CD4-positive, alpha-beta T cell treated with Interleukin-10 for 1 hour (primary cell): ENCODE measurements around the gene TBC1D12.
A peak's percentile ranks its signal among the peaks of the same experiment; 100 is the strongest.
"Not testable (repeated sequence)": the region's sequence is repeated elsewhere in the genome, so short reads cannot be mapped to it uniquely, and the experiment has no call there.

Experiments
- DNase-seq: peaks from one replicate; pipeline ENCODE4 v3.0.0-alpha.2; 2020

Gene TBC1D12

DNA sequence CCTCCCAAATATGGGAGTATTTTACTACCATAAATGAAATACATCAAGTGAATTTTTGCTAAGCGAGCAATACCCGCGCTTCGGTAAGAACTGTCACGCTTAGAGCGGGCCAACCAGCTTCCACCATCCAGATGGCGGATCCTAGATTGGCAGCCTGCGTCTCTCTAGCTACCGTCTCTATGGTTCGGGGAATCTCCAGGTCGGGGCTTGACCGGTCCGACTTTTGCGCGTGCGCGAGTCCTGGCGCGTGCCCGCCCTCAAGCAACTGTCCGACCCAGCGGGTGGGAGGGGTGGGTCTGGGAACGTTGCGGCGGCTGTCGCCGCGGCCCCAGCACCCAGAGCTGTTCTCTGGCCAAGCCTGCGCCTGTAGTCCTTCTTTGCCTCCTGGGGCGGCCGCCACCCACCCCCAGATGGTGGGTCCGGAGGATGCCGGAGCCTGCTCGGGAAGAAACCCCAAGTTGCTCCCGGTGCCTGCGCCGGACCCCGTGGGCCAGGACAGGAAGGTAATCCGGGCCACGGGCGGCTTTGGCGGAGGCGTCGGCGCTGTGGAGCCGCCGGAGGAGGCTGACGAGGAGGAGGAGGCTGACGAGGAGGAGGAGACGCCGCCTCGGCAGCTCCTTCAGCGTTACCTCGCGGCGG is at the start of gene TBC1D12:
TSS of gene TBC1D12 (plus strand) at position 338 of the 639 bp plus-strand sequence. CDS start at position 411, 73 bp downstream.
- DNase-seq = peak; percentile 47

DNA sequence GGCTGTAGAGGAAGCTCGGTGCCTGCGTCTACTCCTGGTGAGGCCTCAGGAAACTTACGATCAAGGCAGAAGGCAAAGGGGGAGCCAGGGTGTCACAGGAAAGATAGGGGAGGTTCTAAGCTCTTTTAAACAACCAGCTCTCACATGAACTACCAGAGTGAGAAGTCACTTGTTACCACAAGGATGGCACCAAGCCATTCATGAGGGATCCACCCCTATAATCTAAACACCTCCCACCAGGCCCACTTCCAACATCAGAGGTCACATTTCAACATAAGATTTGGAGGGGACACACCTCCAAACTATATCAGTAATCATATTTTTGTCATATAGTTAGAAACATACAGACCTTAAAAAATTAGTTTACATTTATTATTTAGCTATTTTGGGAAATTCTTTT is 49.0 kb upstream of the TBC1D12 start:
- DNase-seq = no peak

DNA sequence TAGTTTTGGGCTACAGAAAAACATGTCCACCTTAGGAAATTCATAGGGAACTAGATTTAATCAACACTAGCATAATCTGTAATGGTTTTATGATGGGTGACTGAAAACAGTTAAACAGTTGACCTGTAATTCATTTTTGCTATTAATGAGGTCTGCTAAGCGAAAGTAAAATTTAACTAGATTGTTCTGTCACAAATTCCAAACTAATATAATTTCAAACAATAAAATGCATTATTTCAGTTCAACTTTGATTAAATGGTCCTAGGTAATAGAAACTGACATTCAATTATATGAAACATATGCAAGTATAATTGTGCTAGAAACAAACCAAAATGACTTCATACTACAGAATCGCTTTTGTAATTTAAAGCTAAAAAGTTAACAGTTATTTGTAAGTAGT is 46.5 kb upstream of the TBC1D12 start:
- DNase-seq = no peak

DNA sequence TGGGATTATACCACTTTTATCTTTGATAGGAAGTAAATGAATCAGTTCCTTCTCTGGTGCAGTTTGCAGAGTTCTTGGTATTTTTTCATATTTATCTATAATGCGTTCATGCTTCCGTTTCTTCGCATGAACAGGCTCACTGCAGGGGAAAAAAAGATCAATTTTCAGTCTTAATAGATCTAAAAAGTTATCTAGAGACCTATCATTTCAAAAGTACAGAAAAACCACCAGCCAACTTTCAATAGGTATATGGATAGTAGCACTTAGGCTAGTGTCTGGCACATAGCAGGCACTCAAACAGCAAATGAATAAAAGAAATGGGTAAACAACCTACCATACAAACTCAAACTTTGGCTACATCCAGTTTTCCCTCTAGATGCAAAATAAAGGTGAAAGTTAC is 45.1 kb upstream of the TBC1D12 start:
- no peak for DNase-seq

DNA sequence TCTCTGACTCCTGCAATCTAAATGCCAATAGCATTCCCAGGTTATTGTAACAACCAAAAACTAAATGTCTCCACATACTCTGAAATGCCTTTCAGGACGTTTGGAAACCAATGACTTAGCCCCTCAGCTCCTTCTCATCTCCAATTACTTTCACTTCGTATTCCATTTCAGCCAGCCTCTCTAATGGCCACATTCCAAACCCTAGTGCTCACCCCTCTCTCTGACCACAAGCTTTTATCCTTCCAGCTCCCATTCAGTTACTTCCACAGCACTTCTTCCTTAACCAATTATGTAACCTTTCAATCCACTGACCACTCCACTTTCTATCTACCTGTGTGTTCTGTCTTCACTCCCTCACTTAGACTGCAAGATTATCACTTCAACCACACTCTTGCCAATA is 43.9 kb upstream of the TBC1D12 start:
- no peak for DNase-seq

DNA sequence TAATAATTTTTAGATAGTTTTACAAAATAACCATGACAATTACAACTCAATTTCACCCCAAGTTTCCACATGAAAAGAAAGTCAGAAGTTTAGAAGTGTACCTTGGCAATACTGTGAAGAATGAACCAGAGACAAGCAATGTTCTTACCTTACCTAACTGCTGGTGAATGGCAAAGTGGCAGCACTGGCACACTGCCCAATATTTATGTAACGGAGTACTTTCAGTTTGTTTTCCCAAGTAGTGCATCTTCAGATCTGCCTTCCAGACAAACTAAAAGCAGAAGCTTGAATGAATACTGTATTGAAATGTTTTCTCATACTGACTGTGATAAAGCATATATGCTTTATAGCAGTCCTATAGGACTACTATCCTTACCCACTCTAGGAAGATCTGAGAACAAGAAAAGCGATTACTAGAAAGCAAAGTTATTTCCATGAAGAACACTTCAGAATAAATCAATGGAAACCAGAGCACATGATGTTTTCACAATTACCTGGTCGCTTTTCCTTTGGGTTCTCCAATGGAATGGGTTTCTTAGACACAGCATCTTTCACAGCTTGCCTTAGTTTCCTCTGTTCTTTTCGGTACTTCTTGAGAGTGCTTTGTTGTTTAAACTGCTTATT is 41.1 kb upstream of the TBC1D12 start:
- DNase-seq = peak; percentile 43

DNA sequence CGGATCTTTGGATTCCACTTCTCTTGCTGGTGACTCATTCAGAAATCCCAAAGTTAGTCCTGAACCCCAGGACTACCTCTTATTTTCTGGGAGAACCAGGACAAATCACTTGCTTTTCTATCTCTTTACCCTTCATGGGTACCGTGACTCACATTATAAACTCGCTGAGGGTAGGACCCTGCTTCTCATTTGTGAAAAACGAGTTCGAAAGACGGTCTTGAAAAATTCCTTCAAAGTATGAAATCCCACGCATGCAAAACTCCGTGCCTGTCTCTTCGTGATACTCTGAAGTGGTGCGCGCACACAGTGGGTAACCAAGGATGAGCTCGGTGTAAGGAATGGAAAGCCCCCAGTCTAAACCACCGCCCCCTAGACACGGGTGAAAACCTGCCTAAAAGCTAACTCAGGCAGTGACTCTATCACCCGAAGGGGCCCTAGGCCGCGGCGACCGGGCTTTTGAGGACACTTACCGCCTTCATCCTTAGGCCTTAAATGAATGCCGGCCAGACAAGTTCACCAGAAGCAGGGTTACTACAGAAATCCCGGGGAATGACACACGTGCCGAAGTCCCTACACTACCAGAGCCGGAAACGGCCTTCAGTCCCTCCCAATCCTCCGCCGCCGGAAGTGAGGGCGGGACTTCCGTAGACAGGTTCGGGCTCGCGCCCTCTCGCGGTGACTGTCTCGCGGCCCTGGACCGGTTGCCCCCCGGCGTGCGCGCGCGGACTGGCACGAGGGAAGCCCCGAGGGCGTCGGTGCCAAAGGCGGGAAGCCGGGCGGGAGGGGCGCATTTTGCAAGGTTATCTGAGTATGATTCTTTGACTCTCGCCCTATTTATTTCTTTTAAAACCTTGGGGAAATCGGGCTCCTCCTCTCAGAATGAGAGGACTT is 39.7 kb upstream of the TBC1D12 start, which contains the start of gene NOC3L:
TSS of gene NOC3L (minus strand) at position 580 of the 891 bp plus-strand sequence. CDS start at position 479, 101 bp downstream.
- peak; percentile 93 for DNase-seq

DNA sequence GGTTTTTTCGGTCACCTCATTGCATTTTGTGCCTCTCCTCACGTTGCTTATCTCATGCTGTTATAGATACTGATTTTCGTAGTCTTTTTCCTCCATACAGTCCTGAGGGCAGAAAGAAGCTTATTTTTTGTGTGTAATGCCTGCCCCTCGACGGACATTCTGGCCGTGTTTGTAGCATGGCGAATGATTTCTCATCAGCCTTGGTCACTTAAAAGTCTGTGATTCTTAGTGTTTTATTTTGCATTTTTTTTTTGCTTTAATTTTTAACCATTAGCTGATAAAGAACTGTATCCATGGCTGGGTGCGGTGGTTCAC is 39.1 kb upstream of the TBC1D12 start:
- no peak for DNase-seq

DNA sequence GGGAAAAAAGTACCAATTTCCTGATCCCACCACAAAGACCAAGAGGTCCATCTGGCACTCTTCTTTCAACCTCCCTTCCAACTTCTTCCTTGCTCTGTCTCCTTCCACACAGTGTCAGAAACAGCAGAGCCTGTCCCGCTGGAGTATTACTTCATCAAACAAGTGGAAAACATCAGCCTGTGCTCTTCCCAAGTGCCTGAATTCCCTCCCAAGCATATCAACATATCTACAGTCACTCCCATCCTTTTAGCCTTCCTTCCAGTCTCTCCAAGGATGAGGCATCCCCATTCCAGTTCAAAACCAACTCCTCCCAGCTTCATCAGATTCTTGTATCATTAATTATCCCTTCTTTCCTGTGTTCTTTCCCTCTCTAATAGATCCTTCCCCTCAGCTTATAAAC is 37.9 kb upstream of the TBC1D12 start:
- DNase-seq = no peak

DNA sequence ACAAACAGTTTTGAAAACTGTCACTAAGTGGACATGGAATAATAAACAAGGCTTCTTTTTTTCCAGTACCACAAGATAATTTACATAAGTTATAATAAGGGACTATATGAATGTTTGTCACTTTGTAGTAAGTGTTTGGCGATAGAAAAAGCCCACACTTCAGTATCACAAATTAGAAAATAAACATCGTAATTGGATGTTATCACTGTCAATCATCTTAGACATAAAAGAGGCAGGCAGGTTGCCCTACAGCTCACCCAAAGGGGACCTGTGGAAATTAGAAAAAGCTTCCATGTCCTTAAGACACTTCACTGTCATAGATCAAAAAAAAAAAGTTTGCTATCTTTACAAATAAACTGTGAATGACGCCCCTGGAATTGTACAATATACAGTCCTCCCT is 36.0 kb upstream of the TBC1D12 start:
- DNase-seq = no peak

DNA sequence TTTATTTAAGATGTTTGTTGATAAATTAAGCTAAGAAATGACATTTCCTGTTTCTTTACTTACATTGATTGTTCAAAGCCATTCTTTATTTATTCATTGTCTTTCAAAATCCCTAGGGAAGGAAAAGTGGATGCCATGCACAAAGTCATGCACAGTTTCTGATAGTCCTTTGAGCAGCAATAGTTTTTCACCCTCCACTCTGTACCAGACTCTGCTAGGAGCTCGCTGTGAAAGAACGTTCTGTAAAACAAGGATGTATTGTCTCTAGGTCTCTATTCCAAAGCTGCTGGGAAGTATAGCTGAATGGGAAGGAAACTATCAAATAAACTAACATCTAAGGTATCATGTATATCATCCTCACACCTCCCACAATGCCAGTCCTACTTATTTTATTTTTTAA is 31.8 kb upstream of the TBC1D12 start:
- no peak for DNase-seq

DNA sequence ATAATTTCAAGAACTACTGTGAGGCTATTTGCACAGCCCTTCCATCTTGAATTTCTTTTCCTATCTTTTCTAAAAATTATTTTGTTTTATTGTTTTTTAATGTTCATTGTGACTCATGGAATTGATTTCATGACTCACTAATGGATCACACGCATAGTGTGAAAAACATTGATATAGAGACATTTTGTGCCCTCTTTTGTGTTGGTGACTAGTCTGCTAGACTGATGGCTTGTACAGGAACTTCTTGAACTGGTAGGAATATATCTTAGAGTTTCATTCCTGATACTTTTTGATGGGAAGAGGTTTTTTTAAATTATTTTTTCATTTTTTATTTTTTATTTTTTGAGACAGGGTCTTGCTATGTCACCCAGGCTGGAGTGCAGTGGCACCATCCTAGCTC is 27.0 kb upstream of the TBC1D12 start:
- DNase-seq = no peak

DNA sequence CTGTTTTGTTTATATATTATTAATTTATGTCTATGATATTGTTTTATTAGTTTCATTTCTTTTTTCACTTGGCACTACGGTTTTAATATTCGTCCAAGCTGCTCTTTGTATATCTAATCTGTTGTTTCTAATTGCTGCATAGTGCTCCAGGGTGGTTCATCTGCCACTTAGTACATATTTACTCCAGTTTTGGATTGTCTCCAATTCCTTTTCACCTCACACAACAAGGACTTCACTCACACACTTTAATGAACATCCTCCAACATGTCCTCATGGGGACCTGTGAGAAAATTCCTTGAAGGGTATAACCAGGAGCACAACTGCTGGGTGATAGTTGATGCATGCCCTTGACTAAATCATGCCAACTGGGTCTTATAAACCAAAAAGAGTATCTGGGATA is 25.5 kb upstream of the TBC1D12 start:
- DNase-seq = no peak

DNA sequence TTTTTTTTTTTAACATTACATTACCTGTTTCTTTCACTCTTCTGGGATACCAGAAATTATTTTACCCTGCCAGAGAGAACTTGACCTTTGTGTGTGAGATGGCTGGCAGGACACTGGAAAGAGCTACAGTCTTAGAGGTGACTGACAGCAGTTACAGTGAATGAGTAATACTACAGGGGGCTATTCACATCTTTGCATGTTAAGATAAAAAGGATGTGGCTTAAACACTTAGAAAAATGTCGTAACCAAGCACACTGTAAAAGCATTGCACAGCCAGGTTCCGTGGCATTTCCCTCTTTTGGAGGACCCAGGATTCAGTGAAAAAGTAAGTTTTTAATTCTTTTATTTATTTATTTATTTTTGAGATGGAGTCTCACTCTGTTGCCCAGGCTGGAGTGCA is 18.8 kb upstream of the TBC1D12 start:
- no peak for DNase-seq

DNA sequence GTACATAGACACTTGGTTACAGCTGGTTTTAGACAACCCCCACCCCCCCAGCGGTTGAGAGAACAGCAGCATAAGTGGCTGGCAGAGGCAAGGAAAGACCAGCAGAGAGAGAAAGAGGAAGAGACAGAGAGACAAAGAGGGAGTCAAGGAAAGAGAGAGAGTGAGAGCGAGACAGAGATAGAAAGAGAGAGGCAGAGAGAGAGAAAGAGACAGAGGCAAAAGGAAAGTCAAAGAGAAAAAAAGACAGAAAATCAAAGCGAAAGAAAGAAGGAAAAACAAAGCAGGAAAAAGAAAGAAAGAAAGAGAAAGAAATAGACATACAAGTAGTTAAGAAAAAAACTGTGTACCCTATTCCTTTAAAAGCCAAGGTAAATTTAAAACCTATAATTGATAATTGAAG is 16.6 kb upstream of the TBC1D12 start:
- DNase-seq = not testable (repeated sequence)

DNA sequence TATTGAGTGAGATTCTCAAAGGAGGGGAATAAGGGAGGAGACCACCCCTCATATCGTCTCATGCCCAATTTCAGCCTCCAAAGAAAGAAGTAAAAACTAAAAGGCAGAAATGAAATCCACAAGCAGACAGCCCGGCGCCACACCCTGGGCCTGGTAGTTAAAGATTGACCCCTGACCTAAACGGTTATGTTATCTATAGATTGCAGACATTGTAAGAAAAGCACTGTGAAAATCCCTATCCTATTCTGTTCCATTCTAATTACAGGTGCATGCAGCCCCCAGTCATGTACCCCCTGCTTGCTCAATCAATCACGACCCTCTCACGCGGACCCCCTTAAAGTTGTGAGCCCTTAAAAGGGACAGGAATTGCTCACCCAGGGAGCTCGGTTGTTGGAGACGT is 10.2 kb upstream of the TBC1D12 start:
- DNase-seq = not testable (repeated sequence)

DNA sequence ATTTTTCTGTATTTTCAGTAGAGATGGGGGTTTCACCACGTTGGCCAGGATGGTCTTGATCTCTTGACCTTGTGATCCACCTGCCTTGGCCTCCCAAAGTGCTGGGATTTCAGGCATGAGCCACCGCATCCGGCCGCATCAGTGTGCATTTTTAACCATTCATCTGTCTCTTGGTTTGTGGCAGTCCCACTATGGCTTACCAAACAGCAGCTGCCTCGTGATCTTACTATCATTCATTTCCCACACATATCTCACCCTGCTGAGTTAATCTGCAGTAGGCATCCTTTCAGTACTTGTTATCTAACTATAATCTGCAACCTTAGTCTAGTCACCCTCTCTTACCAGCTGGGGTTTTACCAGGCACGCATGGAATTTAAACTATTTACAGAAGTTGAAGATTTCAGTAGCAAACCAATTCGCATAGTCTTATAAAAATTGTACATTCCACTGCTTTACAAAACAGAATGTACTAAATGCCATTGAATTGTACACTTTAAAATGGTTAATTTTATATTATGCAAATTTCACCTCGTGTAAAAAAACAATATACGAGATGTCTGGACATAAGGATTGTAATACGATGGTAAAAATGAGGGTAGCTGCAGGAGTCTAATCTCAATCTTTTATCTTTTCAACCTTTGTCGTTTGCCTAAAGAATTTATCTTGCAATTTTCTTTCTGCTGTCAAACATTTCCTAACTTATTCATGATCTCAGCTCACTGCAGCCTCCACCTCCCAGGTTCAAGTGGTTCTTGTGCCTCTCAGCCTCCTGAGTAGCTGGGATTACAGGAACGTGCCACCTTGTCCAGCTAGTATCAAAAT is 4.6 kb upstream of the TBC1D12 start:
- no peak for DNase-seq

DNA sequence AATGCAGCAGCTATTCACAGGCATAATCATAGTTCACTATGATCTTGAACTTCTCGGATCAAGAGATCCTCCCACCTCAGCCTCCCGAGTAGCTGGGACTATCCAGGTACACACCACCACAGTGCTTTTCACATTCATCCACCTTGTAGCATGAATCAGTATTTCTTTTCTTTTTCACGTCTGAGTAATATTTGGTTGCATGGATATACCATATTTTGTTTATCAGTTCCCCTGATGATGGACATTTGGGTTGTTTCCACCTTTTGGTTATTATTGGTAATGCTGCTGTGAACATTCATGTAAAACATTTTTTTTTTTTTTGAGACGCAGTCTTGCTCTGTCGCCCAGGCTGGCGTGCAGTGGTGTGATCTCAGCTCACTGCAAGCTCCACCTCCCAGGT is 3.6 kb upstream of the TBC1D12 start:
- DNase-seq = no peak

DNA sequence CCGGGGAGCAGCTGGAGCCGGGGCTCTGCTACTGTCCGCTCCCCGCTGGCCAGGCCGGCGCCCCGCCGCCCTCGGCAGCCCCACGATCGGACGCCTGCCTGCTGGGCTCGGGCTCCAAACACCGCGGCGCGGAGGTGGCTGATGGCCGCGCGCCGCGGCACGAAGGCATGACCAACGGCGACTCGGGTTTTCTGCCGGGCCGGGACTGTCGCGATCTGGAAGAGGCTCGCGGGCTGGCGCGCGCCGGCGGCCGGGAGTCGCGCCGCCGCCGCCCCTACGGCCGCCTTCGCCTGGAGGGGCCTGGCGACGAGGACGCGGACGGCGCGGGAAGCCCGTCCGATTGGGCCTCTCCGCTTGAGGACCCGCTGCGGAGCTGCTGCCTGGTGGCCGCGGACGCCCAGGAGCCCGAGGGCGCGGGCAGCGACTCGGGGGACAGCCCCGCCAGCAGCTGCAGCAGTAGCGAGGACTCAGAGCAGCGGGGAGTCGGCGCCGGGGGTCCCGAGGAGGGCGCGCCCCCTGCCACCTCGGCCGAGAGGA is 570 bp downstream of the TBC1D12 start:
- peak; percentile 1 for DNase-seq

DNA sequence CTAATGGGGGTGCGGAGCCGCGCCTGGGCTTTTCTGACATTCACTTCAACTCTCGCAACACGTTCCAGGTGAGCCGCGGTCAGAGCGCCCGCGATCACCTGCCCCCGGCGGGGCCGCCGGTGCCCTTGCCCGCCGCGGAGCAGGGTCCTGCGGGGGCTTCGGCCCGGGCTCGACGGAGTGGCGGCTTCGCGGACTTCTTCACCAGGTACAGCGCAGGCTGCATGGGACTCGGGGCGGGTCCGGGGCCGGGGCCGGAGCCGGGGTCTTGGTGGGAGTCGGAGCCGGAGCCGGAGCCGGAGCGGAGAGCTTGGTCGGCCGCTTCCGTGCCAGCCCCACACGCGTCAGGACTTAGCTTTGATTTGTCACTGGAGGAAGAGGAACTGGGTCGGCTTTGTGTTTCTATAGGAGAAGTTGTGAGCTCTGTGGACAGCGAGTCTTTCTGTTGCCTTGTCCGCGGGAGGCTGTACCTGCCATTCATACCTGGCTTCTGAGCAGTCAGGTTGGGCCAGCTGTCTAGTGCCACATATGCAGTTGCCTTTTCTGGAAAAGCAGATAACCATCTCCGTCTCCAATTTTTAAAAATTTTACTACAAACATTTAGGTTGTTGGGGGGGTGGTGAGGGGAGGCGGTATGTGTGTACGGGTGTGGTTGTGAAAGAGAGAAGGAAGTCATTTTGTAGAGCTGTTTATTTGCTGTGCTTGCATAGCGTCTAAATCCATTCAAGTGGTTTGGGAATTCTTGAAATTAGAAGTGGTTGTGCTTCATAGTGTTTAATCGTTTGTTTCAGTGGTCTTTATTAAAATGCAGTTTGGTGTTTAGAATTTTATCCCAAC is 1.3 kb downstream of the TBC1D12 start:
- peak; percentile 25 for DNase-seq

DNA sequence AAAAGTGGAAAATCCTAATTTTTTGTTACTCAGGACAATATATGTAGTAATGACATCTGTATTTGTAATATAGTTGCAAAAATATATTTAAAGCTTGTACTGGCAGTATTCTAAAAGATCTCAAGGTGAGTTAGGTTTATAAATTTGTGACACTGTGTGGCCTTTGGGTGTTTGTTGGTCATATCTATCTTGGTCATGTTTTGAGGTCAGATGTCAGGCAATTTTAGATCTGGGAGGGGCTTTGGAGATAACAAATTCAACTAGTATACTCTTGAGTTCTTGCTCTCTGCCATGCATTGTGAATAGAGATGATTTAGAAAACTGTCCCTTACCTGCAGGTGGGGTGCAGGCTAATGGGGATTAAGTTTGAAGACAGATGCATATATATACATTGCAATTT is 3.1 kb downstream of the TBC1D12 start:
- no peak for DNase-seq

DNA sequence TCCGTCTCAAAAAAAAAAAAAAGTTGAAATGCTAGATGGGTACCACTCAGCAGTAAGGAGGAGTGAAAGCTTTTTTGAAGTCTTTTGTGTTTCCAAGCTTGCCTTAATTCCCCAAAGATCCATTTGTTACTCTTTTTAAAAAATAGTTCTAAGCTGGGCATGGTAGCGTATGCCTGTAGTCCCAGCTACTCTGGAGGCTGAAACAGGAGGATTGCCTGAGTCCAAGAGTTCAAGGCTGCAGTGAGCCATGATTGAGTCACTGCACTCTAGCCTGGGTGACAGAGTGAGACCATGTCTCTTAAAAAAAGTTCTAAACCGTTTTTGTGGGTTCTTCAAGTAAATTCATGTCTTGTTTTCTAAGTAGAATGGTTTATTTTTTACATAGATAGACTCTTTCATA is 5.3 kb downstream of the TBC1D12 start:
- no peak for DNase-seq
